Measurements from ENCODE around the gene REXO4.

DNA sequence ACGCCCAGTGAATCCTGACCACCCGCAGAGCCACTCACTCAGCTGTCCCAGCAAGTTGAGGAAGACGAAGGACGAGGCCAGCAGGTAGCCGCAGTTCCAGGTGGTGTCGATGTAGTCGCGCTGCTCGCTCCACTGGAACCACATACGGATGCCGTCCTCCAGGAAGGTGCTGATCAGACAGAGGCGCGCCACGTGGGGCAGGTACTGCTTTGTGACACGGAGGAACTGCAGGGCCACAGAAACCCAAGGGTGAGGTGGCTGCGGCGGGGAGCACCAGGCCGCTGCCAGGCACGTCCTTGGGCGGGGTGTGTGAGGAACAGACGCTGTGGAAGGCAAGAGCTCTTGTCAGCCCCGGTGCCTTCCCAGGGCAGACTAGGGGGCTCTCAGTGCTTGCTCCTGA is 50.6 kb downstream of the REXO4 start:
- TF ChIP-seq, protein P1, sequence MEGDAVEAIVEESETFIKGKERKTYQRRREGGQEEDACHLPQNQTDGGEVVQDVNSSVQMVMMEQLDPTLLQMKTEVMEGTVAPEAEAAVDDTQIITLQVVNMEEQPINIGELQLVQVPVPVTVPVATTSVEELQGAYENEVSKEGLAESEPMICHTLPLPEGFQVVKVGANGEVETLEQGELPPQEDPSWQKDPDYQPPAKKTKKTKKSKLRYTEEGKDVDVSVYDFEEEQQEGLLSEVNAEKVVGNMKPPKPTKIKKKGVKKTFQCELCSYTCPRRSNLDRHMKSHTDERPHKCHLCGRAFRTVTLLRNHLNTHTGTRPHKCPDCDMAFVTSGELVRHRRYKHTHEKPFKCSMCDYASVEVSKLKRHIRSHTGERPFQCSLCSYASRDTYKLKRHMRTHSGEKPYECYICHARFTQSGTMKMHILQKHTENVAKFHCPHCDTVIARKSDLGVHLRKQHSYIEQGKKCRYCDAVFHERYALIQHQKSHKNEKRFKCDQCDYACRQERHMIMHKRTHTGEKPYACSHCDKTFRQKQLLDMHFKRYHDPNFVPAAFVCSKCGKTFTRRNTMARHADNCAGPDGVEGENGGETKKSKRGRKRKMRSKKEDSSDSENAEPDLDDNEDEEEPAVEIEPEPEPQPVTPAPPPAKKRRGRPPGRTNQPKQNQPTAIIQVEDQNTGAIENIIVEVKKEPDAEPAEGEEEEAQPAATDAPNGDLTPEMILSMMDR (conservative IDR thresholded peaks at IDR 0.05; ENCODE audit: low read depth, low read length): no peak
- TF ChIP-seq FOS (IDR thresholded peaks at IDR 0.05; ENCODE audit: low read depth, low read length): no peak
- no peak for TF ChIP-seq MAFK (IDR thresholded peaks at IDR 0.05; ENCODE audit: low read depth, low read length)
- no peak for TF ChIP-seq SMC3 (IDR thresholded peaks at IDR 0.05; ENCODE audit: low read depth, low read length)
- TF ChIP-seq, protein P2, sequence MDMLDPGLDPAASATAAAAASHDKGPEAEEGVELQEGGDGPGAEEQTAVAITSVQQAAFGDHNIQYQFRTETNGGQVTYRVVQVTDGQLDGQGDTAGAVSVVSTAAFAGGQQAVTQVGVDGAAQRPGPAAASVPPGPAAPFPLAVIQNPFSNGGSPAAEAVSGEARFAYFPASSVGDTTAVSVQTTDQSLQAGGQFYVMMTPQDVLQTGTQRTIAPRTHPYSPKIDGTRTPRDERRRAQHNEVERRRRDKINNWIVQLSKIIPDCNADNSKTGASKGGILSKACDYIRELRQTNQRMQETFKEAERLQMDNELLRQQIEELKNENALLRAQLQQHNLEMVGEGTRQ (IDR thresholded peaks at IDR 0.05; ENCODE audit: low read depth, low read length): no peak
- no peak for TF ChIP-seq POLR2A (IDR thresholded peaks at IDR 0.05; ENCODE audit: low read depth, low read length)
- no peak for TF ChIP-seq BHLHE40 (IDR thresholded peaks at IDR 0.05; ENCODE audit: low read depth, low read length)
- TF ChIP-seq RFX5 (IDR thresholded peaks at IDR 0.05; ENCODE audit: low read depth, low read length): no peak
- no peak for TF ChIP-seq MAZ (IDR thresholded peaks at IDR 0.05; ENCODE audit: borderline replicate concordance, low read depth, low read length)
- TF ChIP-seq CEBPB (IDR thresholded peaks at IDR 0.05; ENCODE audit: low read depth, low read length): no peak
- no peak for TF ChIP-seq RCOR1 (IDR thresholded peaks at IDR 0.05; ENCODE audit: insufficient replicate concordance, low read length)
- no peak for TF ChIP-seq RAD21 (IDR thresholded peaks at IDR 0.05; ENCODE audit: low read length)
